ENCODE data around the gene PNKP.

Gene PNKP

DNA sequence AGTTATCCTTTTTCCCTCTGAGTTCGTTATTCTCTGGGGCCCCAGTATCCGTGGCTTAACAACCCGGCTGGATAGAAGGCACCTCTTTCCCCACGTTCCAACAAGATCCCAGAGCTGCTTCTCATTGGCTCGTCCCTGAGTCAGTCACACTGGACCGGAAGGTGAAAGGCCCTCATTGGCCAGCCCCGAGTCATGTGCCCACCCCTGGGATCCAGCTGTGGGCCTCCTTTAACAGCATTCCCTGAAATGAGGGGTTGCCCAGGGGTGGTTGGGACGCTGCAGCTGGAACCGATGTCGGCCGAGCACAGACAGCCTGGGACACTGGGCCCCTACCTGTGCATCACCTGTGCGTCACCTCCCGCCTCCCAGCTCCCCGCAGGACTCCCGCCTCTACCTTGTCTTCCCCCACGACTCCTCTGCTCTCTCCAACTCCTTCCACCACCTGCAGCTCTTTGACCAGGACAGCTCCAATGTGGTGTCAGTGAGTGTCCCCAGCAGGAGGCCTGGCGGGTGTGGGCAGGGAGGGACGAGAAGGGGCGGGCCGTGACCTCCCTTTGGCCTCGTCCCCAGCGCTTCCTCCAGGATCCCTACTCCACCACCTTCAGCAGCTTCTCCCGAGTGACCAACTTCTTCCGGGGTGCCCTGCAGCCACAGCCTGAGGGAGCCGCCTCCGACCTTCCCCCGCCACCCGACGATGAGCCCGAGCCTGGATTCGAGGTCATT is 14.5 kb upstream of the PNKP start:
- ATAC-seq: no peak
- TF ChIP-seq SNAI2 (CRISPR knock-in tag; IDR thresholded peaks at IDR 0.05) (no peak), OSR1 (CRISPR knock-in tag; IDR thresholded peaks at IDR 0.05) (no peak), RARB (CRISPR knock-in tag; IDR thresholded peaks at IDR 0.05) (no peak), PPARA (CRISPR knock-in tag; IDR thresholded peaks at IDR 0.05; ENCODE audit: borderline replicate concordance) (no peak), CSRNP3 (CRISPR knock-in tag; IDR thresholded peaks at IDR 0.05) (no peak), GLIS3 (CRISPR knock-in tag; IDR thresholded peaks at IDR 0.05) (no peak), ZC3H10 (CRISPR knock-in tag; IDR thresholded peaks at IDR 0.05) (no peak), TCF4 (CRISPR knock-in tag; IDR thresholded peaks at IDR 0.05; ENCODE audit: borderline replicate concordance) (no peak), TSHZ2 (CRISPR knock-in tag; IDR thresholded peaks at IDR 0.05) (no peak), BACH2 (CRISPR knock-in tag; IDR thresholded peaks at IDR 0.05; ENCODE audit: borderline replicate concordance) (no peak), ISL1 (CRISPR knock-in tag; IDR thresholded peaks at IDR 0.05) (no peak), ZNF70 (CRISPR knock-in tag; IDR thresholded peaks at IDR 0.05) (no peak), CREB5 (CRISPR knock-in tag; IDR thresholded peaks at IDR 0.05; ENCODE audit: low read depth) (no peak), ZNF8 (CRISPR knock-in tag; IDR thresholded peaks at IDR 0.05) (no peak), ZFP30 (CRISPR knock-in tag; IDR thresholded peaks at IDR 0.05) (no peak)

- no peak for TF ChIP-seq ARNTL (CRISPR knock-in tag; IDR thresholded peaks at IDR 0.05; ENCODE audit: borderline replicate concordance, low read depth)
- TF ChIP-seq ZNF565 (CRISPR knock-in tag; conservative IDR thresholded peaks at IDR 0.05; ENCODE audit: low read depth): no peak
- no peak for TF ChIP-seq SNAI2 (CRISPR knock-in tag; IDR thresholded peaks at IDR 0.05)
- no peak for TF ChIP-seq TCF4 (CRISPR knock-in tag; IDR thresholded peaks at IDR 0.05; ENCODE audit: borderline replicate concordance)
- TF ChIP-seq CREB5 (CRISPR knock-in tag; IDR thresholded peaks at IDR 0.05; ENCODE audit: low read depth): no peak
- no peak for TF ChIP-seq OSR1 (CRISPR knock-in tag; IDR thresholded peaks at IDR 0.05)
- TF ChIP-seq RARB (CRISPR knock-in tag; IDR thresholded peaks at IDR 0.05): no peak
- TF ChIP-seq GLIS3 (CRISPR knock-in tag; IDR thresholded peaks at IDR 0.05): no peak
- no peak for TF ChIP-seq ZFP30 (CRISPR knock-in tag; IDR thresholded peaks at IDR 0.05)
- TF ChIP-seq ISL1 (CRISPR knock-in tag; IDR thresholded peaks at IDR 0.05): no peak
- no peak for TF ChIP-seq ESRRG (CRISPR knock-in tag; IDR thresholded peaks at IDR 0.05)
- no peak for TF ChIP-seq ZNF8 (CRISPR knock-in tag; IDR thresholded peaks at IDR 0.05)
- no peak for TF ChIP-seq TSHZ2 (CRISPR knock-in tag; IDR thresholded peaks at IDR 0.05)
These were observed 13.8 kb upstream of the PNKP start for GRCh38 chr19:49881186-49881585.

More at GRCh38 chr19:49881186-49881585, 13.8 kb upstream of the PNKP start:
- no peak for ATAC-seq

All from SK-N-SH treated with all-trans-retinoic acid at 6 μM for 48 hours (cell line).